Measurements from ENCODE around the gene PACSIN2. TPM values are rescaled to one million over a fixed set of nuclear protein-coding genes. Genes with fewer than 3 reads are reported as not detected.
"Not testable (repeated sequence)": the region's sequence is repeated elsewhere in the genome, so short reads cannot be mapped to it uniquely, and the experiment has no call there.

PACSIN2 gene
- total and polyA plus RNA-seq, 2 donors: 31.6 to 61.8 TPM

DNA sequence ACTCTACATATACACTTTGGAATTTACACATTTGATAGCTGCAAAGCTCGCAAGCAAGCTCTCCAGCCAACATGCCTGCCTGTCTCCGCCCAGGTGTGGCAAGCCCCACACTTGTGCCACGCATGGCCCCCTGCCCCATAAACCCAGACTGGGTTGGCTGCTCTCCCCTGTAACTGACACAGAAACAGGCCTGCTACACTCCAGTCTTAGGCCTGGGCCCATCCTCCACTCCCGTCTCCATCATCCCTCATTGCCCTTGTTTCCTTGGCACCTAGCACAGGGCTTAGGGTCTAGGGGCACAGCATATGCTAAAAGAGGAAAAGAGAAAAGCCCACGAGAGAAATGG, 41.4 kb downstream of the PACSIN2 start:
- Histone ChIP-seq H3K4me3 (ENCODE audit: low read depth, low read length) (no peak overlapping the region), H3K36me3 (ENCODE audit: insufficient read depth) (no peaks in the 10 kb centered on the region), H3K4me1 (ENCODE audit: insufficient read depth) (peaks cover 2% of the 10 kb centered on the region), H3K27ac (ENCODE audit: low read depth) (no peak overlapping the region)
- 78% methylated on average over 5 of the region's 5 CpGs for WGBS
- DNase-seq (ENCODE audit: extremely low spot score): no peak

GRCh38 chr22:42972649-42973535, 42.1 kb downstream of the PACSIN2 start:
- Histone ChIP-seq H3K36me3 (ENCODE audit: insufficient read depth) (no peaks in the 10 kb centered on the region), H3K27ac (ENCODE audit: low read depth) (no peak overlapping the region), H3K4me3 (ENCODE audit: low read depth, low read length) (no peak overlapping the region), H3K4me1 (ENCODE audit: insufficient read depth) (peaks cover 2% of the 10 kb centered on the region)
- DNase-seq (ENCODE audit: extremely low spot score): no peak
- WGBS: 78% methylated on average over 10 of the region's 10 CpGs

DNA sequence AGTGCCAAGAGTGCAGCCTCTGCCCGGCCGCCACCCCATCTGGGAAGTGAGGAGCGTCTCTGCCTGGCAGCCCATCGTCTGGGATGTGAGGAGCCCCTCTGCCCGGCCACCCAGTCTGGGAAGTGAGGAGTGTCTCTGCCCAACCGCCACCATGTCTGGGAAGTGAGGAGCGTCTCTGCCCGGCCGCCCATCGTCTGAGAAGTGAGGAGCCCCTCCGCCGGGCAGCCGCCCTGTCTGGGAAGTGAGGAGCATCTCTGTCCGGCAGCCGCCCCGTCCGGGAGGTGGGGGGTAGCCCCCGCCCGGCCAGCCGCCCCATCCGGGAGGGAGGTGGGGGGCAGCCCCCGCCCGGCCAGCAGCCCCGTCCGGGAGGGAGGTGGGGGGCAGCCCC, 43.5 kb downstream of the PACSIN2 start:
- 93% methylated on average over 21 of the region's 25 CpGs for WGBS
- not testable (repeated sequence) for DNase-seq (ENCODE audit: extremely low spot score); H3K27ac ChIP-seq (ENCODE audit: low read depth); H3K4me1 ChIP-seq (ENCODE audit: insufficient read depth); H3K4me3 ChIP-seq (ENCODE audit: low read depth, low read length); H3K36me3 ChIP-seq (ENCODE audit: insufficient read depth)

- no peak for DNase-seq (ENCODE audit: extremely low spot score)
- no peak overlapping the region for H3K27ac ChIP-seq (ENCODE audit: low read depth)
- no peaks in the 10 kb centered on the region for H3K36me3 ChIP-seq (ENCODE audit: insufficient read depth)
- peaks cover 2% of the 10 kb centered on the region for H3K4me1 ChIP-seq (ENCODE audit: insufficient read depth)
- no peak overlapping the region for H3K4me3 ChIP-seq (ENCODE audit: low read depth, low read length)
- 90% methylated on average over 5 of the region's 5 CpGs for WGBS
Measured at GRCh38 chr22:42970029-42970428, 44.9 kb downstream of the PACSIN2 start.

DNA sequence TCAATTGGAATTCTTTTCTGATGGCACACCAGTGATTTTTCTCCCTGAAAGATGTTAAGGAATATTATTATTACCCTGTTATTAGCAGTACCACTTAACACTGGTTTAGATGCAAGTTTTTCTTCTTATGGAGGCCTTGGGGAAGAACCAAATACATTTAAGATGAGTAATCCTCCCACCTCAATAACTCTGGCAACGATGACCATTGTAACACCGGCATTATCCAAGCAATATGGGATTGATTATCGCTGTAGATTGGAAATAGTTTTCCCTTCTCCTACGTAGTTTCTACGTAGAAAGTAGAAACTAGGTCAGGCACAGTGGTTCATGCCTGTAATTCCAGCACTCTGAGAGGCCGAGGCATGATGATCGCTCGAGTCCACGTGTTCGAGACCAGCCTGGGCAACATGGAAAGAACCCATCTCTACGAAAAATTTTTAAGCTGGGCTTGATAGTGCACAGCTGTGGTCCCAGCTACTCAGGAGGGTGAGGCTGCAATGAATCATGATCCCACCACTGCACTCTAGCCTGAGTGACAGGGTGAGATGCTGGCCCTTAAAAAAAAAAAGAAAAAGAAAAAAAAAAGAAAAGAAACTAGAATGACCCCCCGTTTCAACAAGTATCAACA, 45.5 kb downstream of the PACSIN2 start:
- Histone ChIP-seq H3K27ac (ENCODE audit: low read depth) (no peak overlapping the region), H3K4me3 (ENCODE audit: low read depth, low read length) (no peak overlapping the region), H3K36me3 (ENCODE audit: insufficient read depth) (no peaks in the 10 kb centered on the region), H3K4me1 (ENCODE audit: insufficient read depth) (peaks cover 2% of the 10 kb centered on the region)
- DNase-seq (ENCODE audit: extremely low spot score): no peak
- 83% methylated on average over 12 of the region's 12 CpGs for WGBS

DNA sequence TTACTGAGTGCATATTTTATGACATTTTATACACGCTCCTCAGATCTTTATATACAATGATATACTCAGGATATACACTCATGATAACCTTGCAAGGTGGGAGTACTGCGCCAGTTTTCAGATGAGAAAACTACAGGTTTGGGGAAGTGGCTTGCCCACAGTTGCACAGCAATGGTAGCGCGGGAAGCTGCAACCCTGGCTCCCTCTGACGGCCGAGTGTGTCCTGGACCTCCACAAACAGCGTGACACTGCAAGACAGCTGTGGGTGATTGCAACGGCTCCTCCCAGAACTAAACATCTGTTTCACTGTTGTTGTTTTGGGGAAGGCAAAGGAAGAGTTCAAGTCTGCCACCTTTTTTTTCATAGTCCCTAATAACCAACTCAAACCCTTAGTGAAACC, 47.0 kb downstream of the PACSIN2 start:
- no peak overlapping the region for H3K27ac ChIP-seq (ENCODE audit: low read depth)
- WGBS: 76% methylated on average over 8 of the region's 8 CpGs
- no peaks in the 10 kb centered on the region for H3K36me3 ChIP-seq (ENCODE audit: insufficient read depth)
- DNase-seq (ENCODE audit: extremely low spot score): no peak
- no peaks in the 10 kb centered on the region for H3K4me1 ChIP-seq (ENCODE audit: insufficient read depth)
- H3K4me3 ChIP-seq (ENCODE audit: low read depth, low read length): no peak overlapping the region

DNA sequence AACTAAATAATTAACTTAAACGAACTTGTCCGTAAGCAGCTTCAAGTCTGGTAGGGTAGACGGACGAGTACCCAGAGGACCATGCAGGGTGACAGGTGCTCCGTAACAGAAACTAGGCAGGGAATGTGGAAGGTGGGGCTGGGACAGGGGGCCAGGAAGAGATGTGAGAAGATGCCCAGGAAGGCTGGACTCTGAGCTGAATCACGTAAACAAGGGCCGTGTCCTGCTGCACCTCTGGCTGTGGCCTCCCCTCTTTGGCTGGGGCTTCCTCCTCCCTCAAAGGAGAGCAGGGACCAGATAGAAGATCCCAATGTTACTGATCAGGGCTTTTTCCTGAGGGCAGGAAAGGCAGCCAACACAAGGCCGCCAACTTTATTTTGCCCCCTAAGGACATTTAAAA, 47.9 kb downstream of the PACSIN2 start:
- DNase-seq (ENCODE audit: extremely low spot score): no peak
- Histone ChIP-seq H3K4me1 (ENCODE audit: insufficient read depth) (peaks cover 4% of the 10 kb centered on the region), H3K4me3 (ENCODE audit: low read depth, low read length) (no peak overlapping the region), H3K27ac (ENCODE audit: low read depth) (no peak overlapping the region), H3K36me3 (ENCODE audit: insufficient read depth) (no peaks in the 10 kb centered on the region)
- 70% methylated on average over 8 of the region's 8 CpGs for WGBS

- no peak overlapping the region for H3K4me3 ChIP-seq (ENCODE audit: low read depth, low read length)
- peaks cover 4% of the 10 kb centered on the region for H3K4me1 ChIP-seq (ENCODE audit: insufficient read depth)
- 62% methylated on average over 1 of the region's 1 CpG for WGBS
- H3K36me3 ChIP-seq (ENCODE audit: insufficient read depth): no peaks in the 10 kb centered on the region
- no peak overlapping the region for H3K27ac ChIP-seq (ENCODE audit: low read depth)
- DNase-seq (ENCODE audit: extremely low spot score): no peak
Measured at GRCh38 chr22:42966497-42966896, 48.5 kb downstream of the PACSIN2 start.

- Histone ChIP-seq H3K36me3 (ENCODE audit: insufficient read depth) (no peaks in the 10 kb centered on the region), H3K4me1 (ENCODE audit: insufficient read depth) (peaks cover 4% of the 10 kb centered on the region), H3K27ac (ENCODE audit: low read depth) (no peak overlapping the region), H3K4me3 (ENCODE audit: low read depth, low read length) (no peak overlapping the region)
- WGBS: 54% methylated on average over 6 of the region's 6 CpGs
- DNase-seq (ENCODE audit: extremely low spot score): no peak
Measured at GRCh38 chr22:42964994-42965699, 49.8 kb downstream of the PACSIN2 start.

GRCh38 chr22:42963231-42963595, 51.7 kb downstream of the PACSIN2 start:
- Histone ChIP-seq H3K4me1 (ENCODE audit: insufficient read depth) (peaks cover 4% of the 10 kb centered on the region), H3K4me3 (ENCODE audit: low read depth, low read length) (no peak overlapping the region), H3K36me3 (ENCODE audit: insufficient read depth) (no peaks in the 10 kb centered on the region), H3K27ac (ENCODE audit: low read depth) (no peak overlapping the region)
- 83% methylated on average over 9 of the region's 9 CpGs for WGBS
- DNase-seq (ENCODE audit: extremely low spot score): no peak

DNA sequence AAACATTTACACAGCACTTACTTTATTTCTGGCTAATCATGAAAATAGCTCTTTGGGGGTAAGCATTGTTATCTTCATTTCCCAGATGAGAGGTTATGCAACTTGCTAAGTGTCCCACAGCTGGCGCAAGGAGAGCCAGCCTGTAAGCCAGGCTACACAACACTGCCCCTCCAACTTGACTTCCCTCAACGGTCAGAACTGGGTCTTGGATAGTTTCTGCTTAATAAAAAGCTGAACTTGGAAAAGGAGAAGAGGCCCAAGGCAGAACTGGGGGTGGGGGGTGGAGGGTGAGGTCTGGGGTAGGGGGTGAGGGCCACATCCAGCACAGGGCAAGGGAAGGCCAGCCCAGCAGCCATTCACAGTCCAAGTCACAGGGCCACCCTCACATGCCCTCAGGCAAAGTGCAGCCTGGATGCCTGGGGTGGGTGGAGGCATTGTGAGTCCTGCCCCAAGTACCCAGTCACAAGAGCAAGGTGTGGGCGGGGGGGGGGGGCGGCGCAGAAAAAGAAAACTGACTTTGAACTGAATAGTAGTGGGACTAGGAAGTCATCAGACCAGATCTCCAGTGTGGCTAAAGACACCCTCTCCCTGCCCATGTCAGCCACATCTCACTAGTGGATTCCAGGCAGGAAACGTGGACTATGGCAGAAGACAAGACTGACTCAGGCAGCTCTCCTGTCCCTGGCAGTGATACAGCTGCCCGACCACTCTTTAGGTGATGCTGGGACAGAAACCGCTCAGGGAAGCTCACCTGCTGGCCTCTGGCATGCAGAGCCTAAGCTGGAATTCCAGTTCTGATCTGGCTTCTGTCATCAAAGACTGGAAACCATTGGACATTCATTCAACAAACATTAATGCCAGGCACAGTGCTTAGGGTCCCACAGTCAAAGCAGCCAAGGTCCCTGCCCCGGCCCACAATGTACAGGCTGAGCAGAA, 52.4 kb downstream of the PACSIN2 start:
- 73% methylated on average over 9 of the region's 9 CpGs for WGBS
- peaks cover 4% of the 10 kb centered on the region for H3K4me1 ChIP-seq (ENCODE audit: insufficient read depth)
- H3K27ac ChIP-seq (ENCODE audit: low read depth): no peak overlapping the region
- no peak for DNase-seq (ENCODE audit: extremely low spot score)
- no peaks in the 10 kb centered on the region for H3K36me3 ChIP-seq (ENCODE audit: insufficient read depth)
- no peak overlapping the region for H3K4me3 ChIP-seq (ENCODE audit: low read depth, low read length)

DNA sequence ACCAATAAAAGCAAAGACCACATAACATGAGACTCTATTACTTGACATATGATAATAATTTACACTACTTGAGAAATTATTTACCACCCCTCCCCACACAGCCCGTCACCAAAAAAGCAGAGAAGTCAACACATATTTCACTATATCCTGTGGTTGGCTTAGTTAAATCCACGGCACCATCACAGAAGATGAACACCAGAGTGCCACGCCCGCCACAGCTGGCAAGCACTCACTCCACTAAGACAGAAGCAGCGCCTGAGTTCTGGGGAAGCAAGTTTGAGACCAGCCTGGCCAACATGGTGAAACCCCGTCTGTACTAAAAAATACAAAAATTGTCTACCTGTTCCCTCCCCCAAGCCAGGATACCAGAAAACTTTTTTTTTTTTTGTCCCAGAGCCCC, 53.1 kb downstream of the PACSIN2 start:
- Histone ChIP-seq H3K4me1 (ENCODE audit: insufficient read depth) (peaks cover 4% of the 10 kb centered on the region), H3K36me3 (ENCODE audit: insufficient read depth) (no peaks in the 10 kb centered on the region), H3K27ac (ENCODE audit: low read depth) (no peak overlapping the region), H3K4me3 (ENCODE audit: low read depth, low read length) (no peak overlapping the region)
- WGBS: 64% methylated on average over 6 of the region's 6 CpGs
- no peak for DNase-seq (ENCODE audit: extremely low spot score)

GRCh38 chr22:42961400-42961690, 53.6 kb downstream of the PACSIN2 start:
- H3K27ac ChIP-seq (ENCODE audit: low read depth); DNase-seq (ENCODE audit: extremely low spot score); H3K36me3 ChIP-seq (ENCODE audit: insufficient read depth); H3K4me1 ChIP-seq (ENCODE audit: insufficient read depth); H3K4me3 ChIP-seq (ENCODE audit: low read depth, low read length): not testable (repeated sequence)
- WGBS: 86% methylated on average over 3 of the region's 3 CpGs
